ENCODE results near the gene PDE8A.

DNA sequence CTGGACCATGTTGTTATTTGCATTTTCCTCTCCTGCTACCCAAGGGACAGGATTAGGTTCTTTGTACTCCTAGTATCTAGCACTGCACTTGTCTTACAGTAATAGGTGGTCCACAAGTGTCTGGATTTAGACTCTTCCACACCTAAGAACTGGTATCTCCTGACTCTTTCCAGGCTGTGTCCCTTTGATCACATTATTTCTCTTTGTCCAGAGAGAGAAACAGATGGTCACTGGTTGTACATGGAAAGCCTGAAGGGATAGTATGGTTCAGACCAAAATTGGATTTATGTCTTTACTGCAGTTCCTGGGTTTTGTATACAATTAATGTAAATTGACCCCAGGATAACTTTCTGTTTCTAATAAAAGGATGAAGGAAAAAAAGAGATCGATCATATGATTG lies 64.0 kb downstream of the PDE8A start:
- no peak for TF ChIP-seq CTCF (conservative IDR thresholded peaks at IDR 0.05; ENCODE audit: low read depth, low read length)
- TF ChIP-seq EZH2 (IDR thresholded peaks at IDR 0.05; ENCODE audit: low read length, unreplicated experiment): no peak

Data from PC-3 (cell line).